DND-41 (cell line): Measurements from ENCODE around the gene GRID2.

ENCODE experiments used
- CTCF ChIP-seq: IDR thresholded peaks from 2 replicates; pipeline ENCODE4 v1.5.1; 2012; ENCODE audit warnings: borderline replicate concordance, low read length, moderate library complexity, mild to moderate bottlenecking; ENCODE audit not compliant: poor library complexity, severe bottlenecking; ENCODE audit errors: extremely low read depth
- EZH2 ChIP-seq: IDR thresholded peaks from 3 replicates; pipeline ENCODE4 v1.6.1; 2012; ENCODE audit warnings: borderline replicate concordance, low read depth, mild to moderate bottlenecking, moderate library complexity, low read length, inconsistent platforms; ENCODE audit not compliant: severe bottlenecking

GRCh38 chr4:93086356-93086755 lies 782.6 kb downstream of the GRID2 start:
- TF ChIP-seq CTCF (no peak), EZH2 (no peak)
